Panc1 (cell line): ENCODE results near the gene BAIAP2L2. TPM values are rescaled to one million over a fixed set of nuclear protein-coding genes. Genes with fewer than 3 reads are reported as not detected.

Experiments
- ATAC-seq: fragments of 200-7000 bp; cut with Tn5 transposase; 2 replicates; pipeline ENCODE4 v1.9.1; 2020; ENCODE audit warnings: mild to moderate bottlenecking, moderate library complexity
- BruUV-seq: library from RNA; stranded (reverse); fragments of 400-500 nt; replicated peaks from 2 replicates; lab custom pipeline; 2021; lab: Mats Ljungman, UMichigan
- CTCF ChIA-PET: fragments of 300-600 bp; sonication (Branson Sonifier 250); formaldehyde crosslinking; loops from one replicate; lab custom pipeline; 2022; ENCODE audit warnings: antibody characterized with exemption; lab: Charles Lee
- POLR2A ChIA-PET: fragments of 300-600 bp; sonication (Branson Sonifier 250); formaldehyde crosslinking; loops from one replicate; lab custom pipeline; 2022; ENCODE audit warnings: antibody characterized with exemption; lab: Charles Lee
- DNase-seq: peaks from one replicate; pipeline ENCODE4 v3.0.0-alpha.2; 2010; ENCODE audit warnings: low read depth, low spot score
- H3K27ac ChIP-seq: 2 replicates; pipeline ENCODE4 v1.5.1; 2011; ENCODE audit warnings: mild to moderate bottlenecking, low read length, inconsistent platforms
- H3K27me3 ChIP-seq: fragments of 200-500 bp; sonication (Bioruptor generic); 2 replicates; pipeline ENCODE4 v1.6.0; 2014; ENCODE audit warnings: low read length, inconsistent platforms; ENCODE audit not compliant: control insufficient read depth, insufficient read depth
- H3K36me3 ChIP-seq: fragments of 200-500 bp; sonication (Bioruptor generic); 2 replicates; pipeline ENCODE4 v1.5.1; 2014; ENCODE audit warnings: inconsistent platforms, mild to moderate bottlenecking, low read length, moderate library complexity; ENCODE audit not compliant: control insufficient read depth, insufficient read depth
- H3K4me1 ChIP-seq: 2 replicates; pipeline ENCODE4 v1.5.1; 2011; ENCODE audit warnings: inconsistent platforms, mild to moderate bottlenecking, low read length, moderate library complexity; ENCODE audit not compliant: control insufficient read depth, insufficient read depth
- H3K4me3 ChIP-seq, 2 experiments: 2 replicates each; pipeline ENCODE4 v1.5.1; 2011 to 2012; ENCODE audit warnings: low read depth in 2 of 2, low read length in 2 of 2, mild to moderate bottlenecking in 2 of 2, inconsistent platforms in 1 of 2, moderate library complexity in 1 of 2
- H3K9me3 ChIP-seq: fragments of 200-500 bp; sonication (Bioruptor generic); 2 replicates; pipeline ENCODE4 v1.5.1; 2014; ENCODE audit warnings: low read depth, mild to moderate bottlenecking, inconsistent platforms, low read length, moderate library complexity; ENCODE audit not compliant: control insufficient read depth, insufficient read depth
- CTCF ChIP-seq: fragments of 450-650 bp; IDR thresholded peaks from 2 replicates; pipeline ENCODE4 v1.5.1; 2017; ENCODE audit warnings: mild to moderate bottlenecking
- POLR2AphosphoS5 ChIP-seq: IDR thresholded peaks from 2 replicates; pipeline ENCODE4 v1.6.1; 2012; ENCODE audit warnings: mild to moderate bottlenecking, low read depth, low read length, moderate library complexity
- REST ChIP-seq, 2 experiments: IDR thresholded peaks; 2 replicates each; pipeline ENCODE4 v1.6.1; 2011 to 2012; ENCODE audit warnings: low read depth in 2 of 2, control low read depth in 1 of 2, low read length in 1 of 2, mild to moderate bottlenecking in 1 of 2, moderate library complexity in 1 of 2; ENCODE audit not compliant: insufficient read depth in 1 of 2
- SIN3A ChIP-seq: IDR thresholded peaks from 2 replicates; pipeline ENCODE4 v1.6.1; 2012; ENCODE audit warnings: low read depth, mild to moderate bottlenecking, low read length, moderate library complexity, borderline replicate concordance; ENCODE audit not compliant: insufficient read depth
- TCF7L2 ChIP-seq: IDR thresholded peaks from 2 replicates; pipeline ENCODE4 v1.6.1; 2011; ENCODE audit warnings: mild to moderate bottlenecking, low read depth, low read length, inconsistent platforms
- in situ Hi-C: cut with HindIII; loops from 2 replicates; pipeline ENCODE4 v1.10.0; 2016; ENCODE audit warnings: low sequenced_read_pairs, low pct_unique_long_range_greater_than_20kb
- intact Hi-C: fragments of 100-400 bp; cut with micrococcal nuclease; formaldehyde crosslinking; loops from one replicate; pipeline ENCODE4 v1.10.0; 2022; ENCODE audit not compliant: unreplicated experiment
- total RNA-seq: library from RNA; stranded (reverse); gene quantifications from one replicate; pipeline ENCODE4 v1.2.1, GENCODE V29; 2021; ENCODE audit not compliant: unreplicated experiment

The BAIAP2L2 gene
- total RNA-seq, 1 experiment from 2014 or later: 0.18 TPM

GRCh38 chr22:38137876-38138687 is 27.6 kb upstream of the BAIAP2L2 start:
- Histone ChIP-seq H3K36me3 (no peaks in the 10 kb centered on the region), H3K27me3 (no peaks in the 10 kb centered on the region), H3K9me3 (no peaks in the 10 kb centered on the region), H3K4me1 (no peaks in the 10 kb centered on the region), H3K4me3 (no peak overlapping the region), H3K27ac (no peak overlapping the region)
- intact Hi-C loops: no loop called here
- no TSS peak for BruUV-seq
- POLR2A ChIA-PET: no interaction called here
- in situ Hi-C loops: no loop called here
- DNase-seq: no peak
- CTCF ChIA-PET: no interaction called here
- TF ChIP-seq TCF7L2 (no peak), POLR2AphosphoS5 (no peak), REST (IDR thresholded peaks at IDR 0.05; ENCODE audit: insufficient read depth in 1 of 2, low read depth in 2 of 2, low read length in 1 of 2) (no peak), SIN3A (no peak), CTCF (no peak)
- no peak for ATAC-seq

- no TSS peak for BruUV-seq
- no peak for TF ChIP-seq CTCF
- no peak for TF ChIP-seq REST (IDR thresholded peaks at IDR 0.05; ENCODE audit: insufficient read depth in 1 of 2, low read depth in 2 of 2, low read length in 1 of 2)
- no peak for TF ChIP-seq POLR2AphosphoS5
- no peak for TF ChIP-seq SIN3A
- TF ChIP-seq TCF7L2: no peak
- POLR2A ChIA-PET: interaction anchor here (0.9 kb wide), 1 partner anchor 9 kb away, joined by 8 read pairs; no protein-coding TSS in a partner anchor
- no peaks in the 10 kb centered on the region for H3K9me3 ChIP-seq
- no peak for ATAC-seq
- no peaks in the 10 kb centered on the region for H3K4me1 ChIP-seq
- in situ Hi-C loops: no loop called here
- no peak overlapping the region for H3K4me3 ChIP-seq
- H3K27me3 ChIP-seq: no peaks in the 10 kb centered on the region
- no peak overlapping the region for H3K27ac ChIP-seq
- intact Hi-C loops: no loop called here
- DNase-seq: no peak
- no peaks in the 10 kb centered on the region for H3K36me3 ChIP-seq
- CTCF ChIA-PET: interaction anchor here (0.6 kb wide), 2 partner anchors 76 to 84 kb away, joined by 3 to 7 read pairs; no protein-coding TSS in a partner anchor
Observed at GRCh38 chr22:38136607-38137006, 26.1 kb upstream of the BAIAP2L2 start.
